HepG2 (cell line): ENCODE results near the gene GUCA1A. TPM values are rescaled to one million over a fixed set of nuclear protein-coding genes. Genes with fewer than 3 reads are reported as not detected.

Experiments
- ARNT ChIP-seq: fragments of 450-650 bp; IDR thresholded peaks from 2 replicates; pipeline ENCODE4 v1.6.1; 2017
- GZF1 ChIP-seq: sonication (generic); formaldehyde crosslinking; IDR thresholded peaks from 2 replicates; pipeline ENCODE4 v1.5.1; 2020; ENCODE audit warnings: mild to moderate bottlenecking, missing genetic modification reagents
- IRF2 ChIP-seq: IDR thresholded peaks from 2 replicates; pipeline ENCODE4 v1.6.1; 2018; ENCODE audit warnings: missing genetic modification reagents, missing compliant biosample characterization
- KLF12 ChIP-seq: sonication (generic); formaldehyde crosslinking; IDR thresholded peaks from 2 replicates; pipeline ENCODE4 v1.4.0; 2020; ENCODE audit warnings: missing genetic modification reagents, borderline replicate concordance
- MXD4 ChIP-seq: IDR thresholded peaks from 2 replicates; pipeline ENCODE4 v1.6.1; 2016; ENCODE audit warnings: mild to moderate bottlenecking, missing biosample characterization, missing genetic modification reagents
- RAD21 ChIP-seq: fragments of 450-650 bp; formaldehyde crosslinking; IDR thresholded peaks from 2 replicates; pipeline ENCODE4 v1.5.0; 2020; ENCODE audit warnings: mild to moderate bottlenecking
- SKIL ChIP-seq: sonication (generic); formaldehyde crosslinking; IDR thresholded peaks from 2 replicates; pipeline ENCODE4 v1.8.0; 2022; ENCODE audit warnings: missing genetic modification reagents, mild to moderate bottlenecking, moderate library complexity, borderline replicate concordance
- TBL1XR1 ChIP-seq: fragments of 150-350 bp; IDR thresholded peaks from 2 replicates; pipeline ENCODE4 v1.6.1; 2014; ENCODE audit warnings: borderline replicate concordance, low read length; ENCODE audit not compliant: partially characterized antibody
- ZFP36L2 ChIP-seq: sonication (generic); formaldehyde crosslinking; IDR thresholded peaks from 2 replicates; pipeline ENCODE4 v1.4.0; 2020; ENCODE audit warnings: missing genetic modification reagents
- ZGPAT ChIP-seq: IDR thresholded peaks from 2 replicates; pipeline ENCODE4 v1.6.1; 2016; ENCODE audit warnings: mild to moderate bottlenecking
- ZIK1 ChIP-seq: sonication (generic); formaldehyde crosslinking; IDR thresholded peaks from 2 replicates; pipeline ENCODE4 v1.5.0; 2020; ENCODE audit warnings: mild to moderate bottlenecking, low read depth, missing genetic modification reagents, borderline replicate concordance
- ZNF143 ChIP-seq: sonication (generic); formaldehyde crosslinking; IDR thresholded peaks from 2 replicates; pipeline ENCODE4 v1.4.0; 2020; ENCODE audit warnings: missing genetic modification reagents
- ZNF274 ChIP-seq: sonication (generic); formaldehyde crosslinking; IDR thresholded peaks from 2 replicates; pipeline ENCODE4 v1.5.1; 2020; ENCODE audit warnings: mild to moderate bottlenecking, missing genetic modification reagents
- ZNF431 ChIP-seq: sonication (generic); formaldehyde crosslinking; IDR thresholded peaks from 2 replicates; pipeline ENCODE4 v1.9.0; 2022; ENCODE audit warnings: missing genetic modification reagents, low read depth, mild to moderate bottlenecking, borderline replicate concordance
- ZNF501 ChIP-seq: sonication (generic); formaldehyde crosslinking; IDR thresholded peaks from 2 replicates; pipeline ENCODE4 v1.5.1; 2020; ENCODE audit warnings: mild to moderate bottlenecking, moderate library complexity, missing genetic modification reagents
- ZNF543 ChIP-seq: sonication (generic); formaldehyde crosslinking; IDR thresholded peaks from 2 replicates; pipeline ENCODE4 v1.4.0; 2020; ENCODE audit warnings: mild to moderate bottlenecking, missing genetic modification reagents
- ZNF546 ChIP-seq: sonication (generic); formaldehyde crosslinking; conservative IDR thresholded peaks from 2 replicates; pipeline ENCODE4 v1.8.1; 2023; ENCODE audit warnings: mild to moderate bottlenecking, missing genetic modification reagents
- ZNF724P ChIP-seq: sonication (generic); formaldehyde crosslinking; IDR thresholded peaks from 2 replicates; pipeline ENCODE4 v1.8.0; 2022; ENCODE audit warnings: missing genetic modification reagents, borderline replicate concordance
- polyA plus RNA-seq, 8 experiments: library from polyadenylated mRNA; depleted of rRNA in 3 of 8; stranded (reverse) in 7 of 8; unstranded in 1 of 8; fragments of >200 nt; fragmentation: Illumina TruSeq in 4 of 8; extraction: Trizol in 4 of 8; gene quantifications; 2 replicates each; pipeline versions ENCODE4 v1.2.1 to v1.2.3, GENCODE V29; 2011 to 2016; ENCODE audit warnings: low read depth in 4 of 8, missing spikeins in 1 of 8, mixed read lengths in 1 of 8; ENCODE audit not compliant: insufficient read depth in 1 of 8
- total RNA-seq, 5 experiments: library from RNA; depleted of rRNA; stranded (reverse); fragments of >200 nt; fragmentation: Illumina TruSeq; extraction: Trizol; gene quantifications; 2 replicates each; pipeline ENCODE4 v1.2.3, GENCODE V29; 2016; ENCODE audit warnings: low read depth in 1 of 5
- TF ChIP-seq, protein P1 (sequence below): sonication (generic); formaldehyde crosslinking; IDR thresholded peaks from 2 replicates; pipeline ENCODE4 v1.5.1; 2020; ENCODE audit warnings: mild to moderate bottlenecking, missing genetic modification reagents, moderate library complexity
- TF ChIP-seq, protein P2 (sequence below): sonication (generic); formaldehyde crosslinking; IDR thresholded peaks from 2 replicates; pipeline ENCODE4 v1.4.0; 2020; ENCODE audit warnings: missing genetic modification reagents, borderline replicate concordance
- TF ChIP-seq, protein P3 (sequence below): sonication (generic); formaldehyde crosslinking; IDR thresholded peaks from 2 replicates; pipeline ENCODE4 v1.5.1; 2020; ENCODE audit warnings: mild to moderate bottlenecking, missing genetic modification reagents, borderline replicate concordance

The GUCA1A gene
- total and polyA plus RNA-seq, 2 of the 13 experiments (the other 11 are each of a cell fraction or from before 2014, with no cell fraction given) = not detected

- TF ChIP-seq, protein P1, sequence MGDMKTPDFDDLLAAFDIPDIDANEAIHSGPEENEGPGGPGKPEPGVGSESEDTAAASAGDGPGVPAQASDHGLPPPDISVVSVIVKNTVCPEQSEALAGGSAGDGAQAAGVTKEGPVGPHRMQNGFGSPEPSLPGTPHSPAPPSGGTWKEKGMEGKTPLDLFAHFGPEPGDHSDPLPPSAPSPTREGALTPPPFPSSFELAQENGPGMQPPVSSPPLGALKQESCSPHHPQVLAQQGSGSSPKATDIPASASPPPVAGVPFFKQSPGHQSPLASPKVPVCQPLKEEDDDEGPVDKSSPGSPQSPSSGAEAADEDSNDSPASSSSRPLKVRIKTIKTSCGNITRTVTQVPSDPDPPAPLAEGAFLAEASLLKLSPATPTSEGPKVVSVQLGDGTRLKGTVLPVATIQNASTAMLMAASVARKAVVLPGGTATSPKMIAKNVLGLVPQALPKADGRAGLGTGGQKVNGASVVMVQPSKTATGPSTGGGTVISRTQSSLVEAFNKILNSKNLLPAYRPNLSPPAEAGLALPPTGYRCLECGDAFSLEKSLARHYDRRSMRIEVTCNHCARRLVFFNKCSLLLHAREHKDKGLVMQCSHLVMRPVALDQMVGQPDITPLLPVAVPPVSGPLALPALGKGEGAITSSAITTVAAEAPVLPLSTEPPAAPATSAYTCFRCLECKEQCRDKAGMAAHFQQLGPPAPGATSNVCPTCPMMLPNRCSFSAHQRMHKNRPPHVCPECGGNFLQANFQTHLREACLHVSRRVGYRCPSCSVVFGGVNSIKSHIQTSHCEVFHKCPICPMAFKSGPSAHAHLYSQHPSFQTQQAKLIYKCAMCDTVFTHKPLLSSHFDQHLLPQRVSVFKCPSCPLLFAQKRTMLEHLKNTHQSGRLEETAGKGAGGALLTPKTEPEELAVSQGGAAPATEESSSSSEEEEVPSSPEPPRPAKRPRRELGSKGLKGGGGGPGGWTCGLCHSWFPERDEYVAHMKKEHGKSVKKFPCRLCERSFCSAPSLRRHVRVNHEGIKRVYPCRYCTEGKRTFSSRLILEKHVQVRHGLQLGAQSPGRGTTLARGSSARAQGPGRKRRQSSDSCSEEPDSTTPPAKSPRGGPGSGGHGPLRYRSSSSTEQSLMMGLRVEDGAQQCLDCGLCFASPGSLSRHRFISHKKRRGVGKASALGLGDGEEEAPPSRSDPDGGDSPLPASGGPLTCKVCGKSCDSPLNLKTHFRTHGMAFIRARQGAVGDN (CRISPR knock-in tag) = peak; percentile 14
- TF ChIP-seq RAD21 (CRISPR knock-in tag) = no peak
- TF ChIP-seq, protein P2, sequence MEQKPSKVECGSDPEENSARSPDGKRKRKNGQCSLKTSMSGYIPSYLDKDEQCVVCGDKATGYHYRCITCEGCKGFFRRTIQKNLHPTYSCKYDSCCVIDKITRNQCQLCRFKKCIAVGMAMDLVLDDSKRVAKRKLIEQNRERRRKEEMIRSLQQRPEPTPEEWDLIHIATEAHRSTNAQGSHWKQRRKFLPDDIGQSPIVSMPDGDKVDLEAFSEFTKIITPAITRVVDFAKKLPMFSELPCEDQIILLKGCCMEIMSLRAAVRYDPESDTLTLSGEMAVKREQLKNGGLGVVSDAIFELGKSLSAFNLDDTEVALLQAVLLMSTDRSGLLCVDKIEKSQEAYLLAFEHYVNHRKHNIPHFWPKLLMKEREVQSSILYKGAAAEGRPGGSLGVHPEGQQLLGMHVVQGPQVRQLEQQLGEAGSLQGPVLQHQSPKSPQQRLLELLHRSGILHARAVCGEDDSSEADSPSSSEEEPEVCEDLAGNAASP (CRISPR knock-in tag) = no peak
- no peak for TF ChIP-seq ARNT
- TF ChIP-seq IRF2 (CRISPR knock-in tag) = no peak
- TF ChIP-seq ZIK1 (CRISPR knock-in tag) = no peak
- TF ChIP-seq GZF1 (CRISPR knock-in tag) = no peak
- TF ChIP-seq ZNF546 (CRISPR knock-in tag) = no peak
- TF ChIP-seq TBL1XR1 = no peak
- TF ChIP-seq KLF12 = no peak
- no peak for TF ChIP-seq ZGPAT (CRISPR knock-in tag)
- no peak for TF ChIP-seq MXD4
- TF ChIP-seq ZNF431 (CRISPR knock-in tag) = no peak
- no peak for TF ChIP-seq ZNF543 (CRISPR knock-in tag)
- no peak for TF ChIP-seq ZFP36L2 (CRISPR knock-in tag)
- 0 out of 2 replicates have a peak, but pooled peaks have one; percentile 18 for TF ChIP-seq ZNF501 (CRISPR knock-in tag)
- TF ChIP-seq, protein P3, sequence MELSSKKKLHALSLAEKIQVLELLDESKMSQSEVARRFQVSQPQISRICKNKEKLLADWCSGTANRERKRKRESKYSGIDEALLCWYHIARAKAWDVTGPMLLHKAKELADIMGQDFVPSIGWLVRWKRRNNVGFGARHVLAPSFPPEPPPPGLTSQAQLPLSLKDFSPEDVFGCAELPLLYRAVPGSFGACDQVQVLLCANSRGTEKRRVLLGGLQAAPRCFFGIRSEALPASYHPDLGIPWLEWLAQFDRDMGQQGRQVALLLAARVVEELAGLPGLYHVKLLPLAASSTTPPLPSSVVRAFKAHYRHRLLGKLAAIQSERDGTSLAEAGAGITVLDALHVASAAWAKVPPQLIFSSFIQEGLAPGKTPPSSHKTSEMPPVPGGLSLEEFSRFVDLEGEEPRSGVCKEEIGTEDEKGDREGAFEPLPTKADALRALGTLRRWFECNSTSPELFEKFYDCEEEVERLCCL (CRISPR knock-in tag) = no peak
- no peak for TF ChIP-seq ZNF724P (CRISPR knock-in tag)
- TF ChIP-seq SKIL (CRISPR knock-in tag) = peak; percentile 30; the same call in 1 of the 2 replicates
- no peak for TF ChIP-seq ZNF274 (CRISPR knock-in tag)
- 0 out of 2 replicates have a peak, but pooled peaks have one; percentile 17 for TF ChIP-seq ZNF143 (CRISPR knock-in tag)
These were observed 39.2 kb upstream of the GUCA1A start (continued) for GRCh38 chr6:42133926-42134325.
